DOHH2 (cell line): ENCODE measurements around the gene BLNK.

ENCODE experiments used
- H3F3A ChIP-seq: fragments of 200-600 bp; sonication (generic), shearing (Covaris generic); 2 replicates; pipeline ENCODE4 v1.6.0; 2016; ENCODE audit warnings: antibody characterized with exemption, mild to moderate bottlenecking; ENCODE audit not compliant: control insufficient read depth, insufficient read depth
- H3K27ac ChIP-seq: fragments of 200-600 bp; sonication (generic); 2 replicates; pipeline ENCODE4 v1.5.1; 2014; ENCODE audit warnings: low read depth, mild to moderate bottlenecking, low read length, moderate library complexity
- H3K27me3 ChIP-seq: fragments of 200-600 bp; sonication (generic); 2 replicates; pipeline ENCODE4 v1.6.1; 2014; ENCODE audit warnings: mild to moderate bottlenecking, low read length, mixed read lengths; ENCODE audit not compliant: control insufficient read depth
- H3K36me3 ChIP-seq: fragments of 200-600 bp; sonication (generic); 2 replicates; pipeline ENCODE4 v1.6.1; 2014; ENCODE audit warnings: mild to moderate bottlenecking, low read length, moderate library complexity, mixed read lengths; ENCODE audit not compliant: control insufficient read depth
- H3K4me1 ChIP-seq: fragments of 200-600 bp; sonication (generic); 2 replicates; pipeline ENCODE4 v1.6.1; 2014; ENCODE audit warnings: mild to moderate bottlenecking, low read length, mixed read lengths; ENCODE audit not compliant: control insufficient read depth
- H3K4me2 ChIP-seq: fragments of 200-600 bp; sonication (generic); 2 replicates; pipeline ENCODE4 v1.6.0; 2014; ENCODE audit warnings: mild to moderate bottlenecking, low read length, moderate library complexity
- H3K4me3 ChIP-seq: fragments of 200-600 bp; sonication (generic); 2 replicates; pipeline ENCODE4 v1.5.1; 2014; ENCODE audit warnings: mild to moderate bottlenecking, low read length, mixed read lengths
- H3K79me2 ChIP-seq: fragments of 200-600 bp; sonication (generic); 2 replicates; pipeline ENCODE4 v1.6.1; 2014; ENCODE audit warnings: mild to moderate bottlenecking, low read length, mixed read lengths; ENCODE audit not compliant: control insufficient read depth
- H3K9me2 ChIP-seq: fragments of 200-600 bp; sonication (generic); replicated peaks from 2 replicates; pipeline ENCODE4 v1.6.1; 2014; ENCODE audit warnings: mild to moderate bottlenecking, low read length, mixed read lengths; ENCODE audit not compliant: control insufficient read depth
- H3K9me3 ChIP-seq: fragments of 200-600 bp; sonication (generic); 2 replicates; pipeline ENCODE4 v1.6.1; 2014; ENCODE audit warnings: antibody characterized with exemption, low read length, mixed read lengths; ENCODE audit not compliant: control insufficient read depth, insufficient read depth
- H4K20me1 ChIP-seq: fragments of 200-600 bp; sonication (generic); 2 replicates; pipeline ENCODE4 v1.6.0; 2014; ENCODE audit warnings: low read depth, mild to moderate bottlenecking, antibody characterized with exemption, low read length, moderate library complexity; ENCODE audit not compliant: control insufficient read depth, insufficient read depth
- CTCF ChIP-seq: fragments of 200-600 bp; sonication (generic); IDR thresholded peaks from one replicate; pipeline ENCODE4 v1.5.1; 2014; ENCODE audit warnings: antibody characterized with exemption, mild to moderate bottlenecking, low read depth, low read length; ENCODE audit not compliant: poor library complexity, severe bottlenecking
- EZH2phosphoT487 ChIP-seq: fragments of 200-600 bp; sonication (generic); IDR thresholded peaks from 2 replicates; pipeline ENCODE4 v1.6.1; 2017; ENCODE audit warnings: borderline replicate concordance, mild to moderate bottlenecking, antibody characterized with exemption, low read length, moderate library complexity, mixed read lengths

The BLNK gene

GRCh38 chr10:96222908-96223307 is 48.5 kb downstream of the BLNK start:
- H3K79me2 ChIP-seq: peaks cover 3% of the 10 kb centered on the region; the same call in 1 of the 2 replicates
- H3K9me2 ChIP-seq: no peaks in the 10 kb centered on the region
- TF ChIP-seq CTCF (no peak), EZH2phosphoT487 (no peak)
- no peak overlapping the region for H3K27ac ChIP-seq
- H3F3A ChIP-seq: no peaks in the 10 kb centered on the region
- H4K20me1 ChIP-seq: no peaks in the 10 kb centered on the region
- H3K4me3 ChIP-seq: no peak overlapping the region
- peaks cover 96% of the 10 kb centered on the region for H3K36me3 ChIP-seq
- no peaks in the 10 kb centered on the region for H3K27me3 ChIP-seq
- no peak overlapping the region for H3K4me2 ChIP-seq
- peaks cover 7% of the 10 kb centered on the region; the same call in 1 of the 2 replicates for H3K4me1 ChIP-seq
- H3K9me3 ChIP-seq: no peaks in the 10 kb centered on the region

DNA sequence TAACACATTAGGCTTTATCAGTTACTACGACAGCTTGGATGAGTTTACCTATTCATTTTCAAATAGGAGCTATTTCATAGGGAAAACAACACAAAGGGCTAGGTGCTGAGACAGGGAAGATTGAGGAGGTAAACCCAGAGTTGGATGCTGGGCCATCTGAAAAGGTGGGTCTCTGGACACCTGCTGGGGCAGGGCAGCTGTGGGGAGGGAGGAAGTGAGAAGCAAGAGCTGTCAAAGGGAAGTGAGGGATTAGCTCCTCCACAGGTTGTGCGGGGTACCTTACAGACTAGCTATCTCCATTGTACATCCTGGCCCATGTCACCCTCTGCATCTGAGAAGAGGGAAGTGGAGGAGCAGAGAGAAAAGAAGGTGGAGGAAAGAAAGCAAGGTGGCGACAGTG is 48.9 kb downstream of the BLNK start:
- Histone ChIP-seq H3K4me3 (no peak overlapping the region), H3K27me3 (no peaks in the 10 kb centered on the region), H3K36me3 (peaks cover 94% of the 10 kb centered on the region), H3K4me1 (peaks cover 7% of the 10 kb centered on the region; the same call in 1 of the 2 replicates), H3K9me3 (no peaks in the 10 kb centered on the region), H3K4me2 (no peak overlapping the region), H3K9me2 (no peaks in the 10 kb centered on the region), H3K79me2 (peaks cover 2% of the 10 kb centered on the region; the same call in 1 of the 2 replicates), H3K27ac (no peak overlapping the region), H3F3A (no peaks in the 10 kb centered on the region), H4K20me1 (no peaks in the 10 kb centered on the region)
- TF ChIP-seq CTCF: no peak

DNA sequence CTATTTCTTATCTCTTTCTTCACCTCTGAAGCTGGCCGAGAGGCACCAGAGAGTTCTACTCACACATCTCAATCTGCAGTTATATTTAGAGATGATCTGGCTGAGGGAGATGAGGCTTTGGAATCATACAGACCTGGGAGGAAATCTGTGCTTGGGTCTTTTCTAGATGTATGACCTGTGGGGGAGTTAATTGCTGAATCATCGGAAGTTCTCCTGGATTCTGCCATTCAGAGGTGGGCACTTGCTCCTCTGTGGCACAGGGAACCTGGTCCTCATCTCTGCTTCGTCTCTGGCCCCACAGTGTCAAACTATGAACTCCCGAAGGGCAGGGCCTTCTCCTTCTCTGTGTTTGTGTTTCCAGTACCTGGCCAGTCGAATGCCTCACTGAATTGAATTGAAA is 52.5 kb downstream of the BLNK start:
- no peak overlapping the region for H3K27ac ChIP-seq
- no peaks in the 10 kb centered on the region for H3K9me2 ChIP-seq
- TF ChIP-seq CTCF (no peak), EZH2phosphoT487 (no peak)
- H3F3A ChIP-seq: no peaks in the 10 kb centered on the region
- no peaks in the 10 kb centered on the region for H3K27me3 ChIP-seq
- H4K20me1 ChIP-seq: no peaks in the 10 kb centered on the region
- H3K36me3 ChIP-seq: peaks cover 98% of the 10 kb centered on the region
- H3K4me1 ChIP-seq: peaks cover 7% of the 10 kb centered on the region; the same call in 1 of the 2 replicates
- no peak overlapping the region for H3K4me2 ChIP-seq
- H3K4me3 ChIP-seq: no peak overlapping the region
- no peaks in the 10 kb centered on the region for H3K79me2 ChIP-seq
- H3K9me3 ChIP-seq: no peaks in the 10 kb centered on the region
